HG02588 (cell line): ENCODE results near the gene PRR5L.
"Not testable (repeated sequence)": the region's sequence is repeated elsewhere in the genome, so short reads cannot be mapped to it uniquely, and the experiment has no call there.

Experiments used
- ATAC-seq: cut with Tn5 transposase; IDR thresholded peaks from one replicate; pipeline ENCODE4 v1.9.1; 2021; ENCODE audit warnings: mild to moderate bottlenecking, moderate library complexity; ENCODE audit not compliant: unreplicated experiment

Gene PRR5L

GRCh38 chr11:36488096-36488495 is 192.0 kb downstream of the PRR5L start:
- no peak for ATAC-seq

- ATAC-seq = no peak
Measured at GRCh38 chr11:36490026-36490806, 194.1 kb downstream of the PRR5L start.

GRCh38 chr11:36492724-36493304 is 196.7 kb downstream of the PRR5L start:
- no peak for ATAC-seq

GRCh38 chr11:36493332-36493731 is 197.2 kb downstream of the PRR5L start:
- ATAC-seq = no peak

GRCh38 chr11:36498721-36499120 is 202.6 kb downstream of the PRR5L start:
- no peak for ATAC-seq

GRCh38 chr11:36499315-36499714 is 203.2 kb downstream of the PRR5L start:
- ATAC-seq = no peak

- peak; percentile 94 for ATAC-seq
Measured at GRCh38 chr11:36500315-36500721, 204.2 kb downstream of the PRR5L start.

GRCh38 chr11:36501236-36501635 is 205.1 kb downstream of the PRR5L start:
- ATAC-seq = no peak

GRCh38 chr11:36507824-36508489 is 211.9 kb downstream of the PRR5L start:
- ATAC-seq = no peak

GRCh38 chr11:36508743-36509142 is 212.7 kb downstream of the PRR5L start:
- ATAC-seq = no peak

- ATAC-seq = peak; percentile 17
Measured at GRCh38 chr11:36509201-36509639, 213.1 kb downstream of the PRR5L start.

- ATAC-seq = peak; percentile 98
Measured at GRCh38 chr11:36509694-36510593, 213.9 kb downstream of the PRR5L start, which contains the start of gene TRAF6. TRAF6 (minus strand) TSS chr11:36510272; CDS start chr11:36501515, 8,757 bp downstream.

GRCh38 chr11:36510594-36510942 is 214.5 kb downstream of the PRR5L start:
- ATAC-seq = no peak

- not testable (repeated sequence) for ATAC-seq
Measured at GRCh38 chr11:36511062-36511461, 215.0 kb downstream of the PRR5L start.

- ATAC-seq = no peak
Measured at GRCh38 chr11:36512016-36512415, 215.9 kb downstream of the PRR5L start.

GRCh38 chr11:36513965-36514364 is 217.9 kb downstream of the PRR5L start:
- no peak for ATAC-seq
